Activated naive CD8-positive, alpha-beta T cell treated with anti-CD3 and anti-CD28 coated beads, Interleukin-2, amount 10 ng/mL, durations not matched to agents 7 days and 5 days (primary cell): ENCODE data around the gene TGFBR1. TPM values are rescaled to one million over a fixed set of nuclear protein-coding genes. Genes with fewer than 3 reads are reported as not detected.
A peak's percentile ranks its signal among the peaks of the same experiment; 100 is the strongest.

Source experiments
- ATAC-seq: fragments of 150-1000 bp; cut with Tn5 transposase; one replicate; pipeline ENCODE4 v1.10.0; 2021; ENCODE audit warnings: low read depth, moderate library complexity
- POLR2A ChIA-PET: fragments of 350-600 bp; sonication (Branson Sonifier 250); formaldehyde crosslinking; loops from one replicate; lab custom pipeline; 2021; ENCODE audit warnings: antibody characterized with exemption; lab: Charles Lee
- DNase-seq: peaks from one replicate; pipeline ENCODE4 v3.0.0; 2021
- H3K27ac Mint-ChIP-seq: one replicate; pipeline ENCODE4 v1.8.0; 2022; ENCODE audit warnings: mild to moderate bottlenecking, mixed read lengths
- H3K27me3 Mint-ChIP-seq: one replicate; pipeline ENCODE4 v1.8.0; 2022; ENCODE audit warnings: mild to moderate bottlenecking, moderate library complexity, mixed read lengths
- H3K36me3 Mint-ChIP-seq: one replicate; pipeline ENCODE4 v1.8.0; 2021; ENCODE audit warnings: mild to moderate bottlenecking, mixed read lengths
- H3K4me1 Mint-ChIP-seq: one replicate; pipeline ENCODE4 v1.8.0; 2021; ENCODE audit warnings: mixed read lengths
- H3K4me3 Mint-ChIP-seq: one replicate; pipeline ENCODE4 v1.8.0; 2022; ENCODE audit warnings: mild to moderate bottlenecking, moderate library complexity, mixed read lengths
- H3K9me3 Mint-ChIP-seq: one replicate; pipeline ENCODE4 v1.8.0; 2021; ENCODE audit warnings: mixed read lengths
- total RNA-seq, 2 experiments: library from RNA; stranded (reverse); gene quantifications; one replicate each; pipeline ENCODE4 v1.2.3, GENCODE V29; 2021

The TGFBR1 gene
- total RNA-seq, 2 experiments from 2014 or later = 82.7 to 83.5 TPM

GRCh38 chr9:99069546-99069945, 35.4 kb upstream of the TGFBR1 start:
- Mint-ChIP-seq H3K4me3 (peak overlapping the region; percentile 18), H3K27me3 (no peaks in the 10 kb centered on the region)
- POLR2A ChIA-PET = interaction anchor here (1.0 to 2.1 kb wide), 2 partner anchors 11 to 24 kb away, joined by 3 to 11 read pairs; no protein-coding TSS in a partner anchor

GRCh38 chr9:99070681-99071080, 34.2 kb upstream of the TGFBR1 start:
- POLR2A ChIA-PET = interaction anchor here (1.0 kb wide), 1 partner anchor 53 kb away, joined by 3 read pairs; no protein-coding TSS in a partner anchor
- no peak overlapping the region for H3K4me3 Mint-ChIP-seq
- ATAC-seq (no peak), DNase-seq (no peak)
- no peak overlapping the region for H3K27ac Mint-ChIP-seq
- H3K4me1 Mint-ChIP-seq = peaks cover 44% of the 10 kb centered on the region
- no peaks in the 10 kb centered on the region for H3K27me3 Mint-ChIP-seq
- peaks cover 18% of the 10 kb centered on the region for H3K36me3 Mint-ChIP-seq
- H3K9me3 Mint-ChIP-seq = peaks cover 2% of the 10 kb centered on the region

More at GRCh38 chr9:99069546-99069945, 35.4 kb upstream of the TGFBR1 start:
- Mint-ChIP-seq H3K9me3 (peaks cover 2% of the 10 kb centered on the region), H3K4me1 (peaks cover 36% of the 10 kb centered on the region), H3K36me3 (peaks cover 17% of the 10 kb centered on the region), H3K27ac (peak overlapping the region; percentile 90)
- ATAC-seq = no peak
- no peak for DNase-seq

- H3K27ac Mint-ChIP-seq = peak overlapping the region; percentile 3
- POLR2A ChIA-PET = interaction anchor here (1.0 kb wide), 1 partner anchor 54 kb away, joined by 3 read pairs; no protein-coding TSS in a partner anchor
- H3K27me3 Mint-ChIP-seq = no peaks in the 10 kb centered on the region
- H3K9me3 Mint-ChIP-seq = peaks cover 2% of the 10 kb centered on the region
- DNase-seq (no peak), ATAC-seq (no peak)
- H3K4me3 Mint-ChIP-seq = no peak overlapping the region
- H3K36me3 Mint-ChIP-seq = peaks cover 20% of the 10 kb centered on the region
- peaks cover 48% of the 10 kb centered on the region for H3K4me1 Mint-ChIP-seq
These were observed 33.4 kb upstream of the TGFBR1 start for GRCh38 chr9:99071313-99072039.

GRCh38 chr9:99072040-99072394, 32.9 kb upstream of the TGFBR1 start:
- H3K27ac Mint-ChIP-seq = no peak overlapping the region
- ATAC-seq (no peak), DNase-seq (no peak)
- H3K9me3 Mint-ChIP-seq = peaks cover 2% of the 10 kb centered on the region
- H3K36me3 Mint-ChIP-seq = peaks cover 20% of the 10 kb centered on the region
- peaks cover 50% of the 10 kb centered on the region for H3K4me1 Mint-ChIP-seq
- POLR2A ChIA-PET = no interaction called here
- H3K4me3 Mint-ChIP-seq = no peak overlapping the region
- H3K27me3 Mint-ChIP-seq = no peaks in the 10 kb centered on the region

GRCh38 chr9:99073347-99073746, 31.6 kb upstream of the TGFBR1 start:
- POLR2A ChIA-PET = interaction anchor here (0.6 kb wide), 1 partner anchor 17 kb away, joined by 3 read pairs; no protein-coding TSS in a partner anchor
- H3K27me3 Mint-ChIP-seq = no peaks in the 10 kb centered on the region
- ATAC-seq = no peak
- peaks cover 20% of the 10 kb centered on the region for H3K36me3 Mint-ChIP-seq
- H3K27ac Mint-ChIP-seq = no peak overlapping the region
- H3K9me3 Mint-ChIP-seq = peaks cover 2% of the 10 kb centered on the region
- no peak for DNase-seq
- no peak overlapping the region for H3K4me3 Mint-ChIP-seq
- peaks cover 54% of the 10 kb centered on the region for H3K4me1 Mint-ChIP-seq

GRCh38 chr9:99073985-99074901, 30.7 kb upstream of the TGFBR1 start:
- H3K27me3 Mint-ChIP-seq = no peaks in the 10 kb centered on the region
- peaks cover 52% of the 10 kb centered on the region for H3K4me1 Mint-ChIP-seq
- H3K9me3 Mint-ChIP-seq = peaks cover under 1% of the 10 kb centered on the region
- ATAC-seq (no peak), DNase-seq (no peak)
- no peak overlapping the region for H3K4me3 Mint-ChIP-seq
- peaks cover 12% of the 10 kb centered on the region for H3K36me3 Mint-ChIP-seq
- POLR2A ChIA-PET = interaction anchor here (4.5 to 5.2 kb wide), 2 partner anchors 16 to 31 kb away, joined by 21 to 35 read pairs; partner anchors contain the start of gene TGFBR1
- H3K27ac Mint-ChIP-seq = peak overlapping the region; percentile 40

- Mint-ChIP-seq H3K9me3 (no peaks in the 10 kb centered on the region), H3K27ac (peak overlapping the region; percentile 40), H3K27me3 (no peaks in the 10 kb centered on the region), H3K4me1 (peaks cover 49% of the 10 kb centered on the region), H3K36me3 (peaks cover 10% of the 10 kb centered on the region), H3K4me3 (no peak overlapping the region)
- no peak for ATAC-seq
- POLR2A ChIA-PET = interaction anchor here (1.3 to 5.2 kb wide), 4 partner anchors 8 to 30 kb away, joined by 4 to 35 read pairs (median 14); partner anchors contain the start of gene TGFBR1
- no peak for DNase-seq
These were observed 30.0 kb upstream of the TGFBR1 start for GRCh38 chr9:99074902-99075245.

- POLR2A ChIA-PET = interaction anchor here (1.3 to 5.2 kb wide), 6 partner anchors 9 to 62 kb away, joined by 4 to 35 read pairs (median 15); partner anchors contain the start of gene TGFBR1
- Mint-ChIP-seq H3K4me1 (peaks cover 47% of the 10 kb centered on the region), H3K27ac (peak overlapping the region; percentile 40)
These were observed 29.5 kb upstream of the TGFBR1 start for GRCh38 chr9:99075246-99075912.

GRCh38 chr9:99076030-99076429, 28.9 kb upstream of the TGFBR1 start:
- Mint-ChIP-seq H3K27me3 (no peaks in the 10 kb centered on the region), H3K36me3 (peaks cover 6% of the 10 kb centered on the region), H3K4me1 (peaks cover 43% of the 10 kb centered on the region), H3K9me3 (peaks cover 4% of the 10 kb centered on the region), H3K4me3 (peak overlapping the region; percentile 31), H3K27ac (peak overlapping the region; percentile 89)
- no peak for ATAC-seq
- POLR2A ChIA-PET = interaction anchor here (1.1 to 5.2 kb wide), 8 partner anchors 9 to 63 kb away, joined by 3 to 35 read pairs (median 8); partner anchors contain the start of gene TGFBR1
- no peak for DNase-seq

More at GRCh38 chr9:99075246-99075912, 29.5 kb upstream of the TGFBR1 start:
- ATAC-seq (no peak), DNase-seq (no peak)
- no peaks in the 10 kb centered on the region for H3K9me3 Mint-ChIP-seq
- H3K27me3 Mint-ChIP-seq = no peaks in the 10 kb centered on the region
- no peak overlapping the region for H3K4me3 Mint-ChIP-seq
- H3K36me3 Mint-ChIP-seq = peaks cover 10% of the 10 kb centered on the region

GRCh38 chr9:99076483-99077171, 28.3 kb upstream of the TGFBR1 start:
- peak overlapping the region; percentile 89 for H3K27ac Mint-ChIP-seq
- ATAC-seq (peak; percentile 95), DNase-seq (peak; percentile 65)
- H3K27me3 Mint-ChIP-seq = peaks cover 2% of the 10 kb centered on the region
- peaks cover 4% of the 10 kb centered on the region for H3K9me3 Mint-ChIP-seq
- H3K4me1 Mint-ChIP-seq = peaks cover 38% of the 10 kb centered on the region
- peaks cover 6% of the 10 kb centered on the region for H3K36me3 Mint-ChIP-seq
- H3K4me3 Mint-ChIP-seq = peak overlapping the region; percentile 53
- POLR2A ChIA-PET = interaction anchor here (0.7 to 5.2 kb wide), 10 partner anchors 9 to 63 kb away, joined by 3 to 35 read pairs (median 5); partner anchors contain the start of gene TGFBR1

GRCh38 chr9:99078717-99079116, 26.2 kb upstream of the TGFBR1 start:
- DNase-seq (no peak), ATAC-seq (no peak)
- POLR2A ChIA-PET = interaction anchor here (2.1 to 5.2 kb wide), 2 partner anchors 13 to 26 kb away, joined by 10 to 21 read pairs; partner anchors contain the start of gene TGFBR1
- Mint-ChIP-seq H3K4me1 (peaks cover 40% of the 10 kb centered on the region), H3K27ac (no peak overlapping the region), H3K36me3 (peaks cover 10% of the 10 kb centered on the region), H3K4me3 (no peak overlapping the region), H3K27me3 (peaks cover 2% of the 10 kb centered on the region), H3K9me3 (peaks cover 4% of the 10 kb centered on the region)

GRCh38 chr9:99079542-99079941, 25.4 kb upstream of the TGFBR1 start:
- Mint-ChIP-seq H3K4me3 (no peak overlapping the region), H3K27ac (peak overlapping the region; percentile 27), H3K36me3 (peaks cover 8% of the 10 kb centered on the region), H3K4me1 (peaks cover 37% of the 10 kb centered on the region), H3K9me3 (peaks cover 4% of the 10 kb centered on the region), H3K27me3 (peaks cover 2% of the 10 kb centered on the region)
- no peak for ATAC-seq
- DNase-seq = no peak
- POLR2A ChIA-PET = interaction anchor here (2.1 to 5.2 kb wide), 2 partner anchors 13 to 25 kb away, joined by 10 to 21 read pairs; partner anchors contain the start of gene TGFBR1
